ENCODE measurements around the gene RBBP8.

The RBBP8 gene

GRCh38 chr18:23066060-23066459, 132.9 kb downstream of the RBBP8 start:
- no peak for DNase-seq

GRCh38 chr18:23066504-23067039, 133.4 kb downstream of the RBBP8 start:
- DNase-seq, result no peak

- no peak for DNase-seq
These were observed 134.1 kb downstream of the RBBP8 start for GRCh38 chr18:23067236-23067635.

- no peak for DNase-seq
These were observed 134.9 kb downstream of the RBBP8 start for GRCh38 chr18:23068011-23068410.

GRCh38 chr18:23068570-23069310, 135.6 kb downstream of the RBBP8 start:
- DNase-seq, result no peak

- no peak for DNase-seq
These were observed 136.4 kb downstream of the RBBP8 start for GRCh38 chr18:23069481-23069880.

- DNase-seq, result no peak
These were observed 136.8 kb downstream of the RBBP8 start for GRCh38 chr18:23069898-23070297.

- DNase-seq, result no peak
These were observed 138.2 kb downstream of the RBBP8 start for GRCh38 chr18:23071285-23071684.

- no peak for DNase-seq
These were observed 139.0 kb downstream of the RBBP8 start for GRCh38 chr18:23072079-23072478.

GRCh38 chr18:23073996-23074606, 141.0 kb downstream of the RBBP8 start:
- DNase-seq, result no peak

Measured in kidney glomerular epithelial cell (primary cell).